NCI-H1930 (cell line): ENCODE measurements around the gene TTC31.
"Not testable (repeated sequence)": the region's sequence is repeated elsewhere in the genome, so short reads cannot be mapped to it uniquely, and the experiment has no call there.

ENCODE experiments used
- DNase-seq, 2 experiments: peaks; one replicate each; lab custom pipeline; 2025; lab: John Stamatoyannopoulos, UW

The TTC31 gene

DNA sequence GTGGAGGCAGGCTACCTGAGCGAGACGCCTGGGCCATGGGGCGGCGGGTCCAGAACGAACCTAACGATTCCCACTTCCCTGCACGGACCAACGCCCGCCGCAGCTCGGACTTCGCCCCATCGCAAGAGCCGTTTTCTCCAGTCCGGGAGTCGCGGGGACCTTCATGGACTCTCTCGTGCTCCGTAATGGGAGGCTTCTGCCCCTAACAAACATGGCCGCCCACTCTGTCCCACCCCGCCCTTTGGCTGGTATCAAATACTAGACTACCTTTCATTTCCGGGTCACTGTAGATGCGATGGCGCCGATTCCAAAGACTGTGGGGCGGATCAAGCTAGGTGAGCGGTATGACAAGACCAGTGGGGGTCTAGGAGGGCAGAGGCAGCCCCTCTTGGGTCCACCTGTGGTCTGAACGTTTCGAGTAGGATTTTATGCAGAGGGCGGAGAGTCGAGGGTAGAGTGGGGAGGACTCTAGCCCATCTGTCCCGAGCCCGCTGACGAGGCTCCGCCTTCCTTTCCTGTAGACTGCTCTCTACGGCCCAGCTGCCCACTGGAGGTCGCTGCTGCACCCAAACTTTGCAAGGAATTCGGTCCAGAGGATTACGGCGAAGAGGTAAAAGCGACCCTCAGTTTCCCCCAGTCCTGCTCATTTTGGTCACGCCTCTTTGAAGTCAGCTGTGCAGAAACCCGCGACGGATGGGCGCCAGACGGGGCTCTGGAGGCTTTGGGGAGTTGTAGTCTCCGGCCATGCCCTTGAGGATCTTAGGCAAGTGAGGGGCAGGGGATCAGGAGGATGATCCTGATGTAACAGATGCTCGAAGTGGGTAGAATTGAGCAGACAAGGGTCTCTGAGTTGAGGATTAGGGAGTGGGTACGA, at the start of gene TTC31, which contains the start of gene CCDC142:
Gene TTC31, plus strand, starts transcription at position 281 of the 874 bp plus-strand sequence. Its CDS starts 15 bp downstream, at position 296.
Gene CCDC142, minus strand, starts transcription at position 198 of the 874 bp plus-strand sequence. Its CDS starts 161 bp downstream, at position 37.
- DNase-seq: peak; percentile 90 to 92

DNA sequence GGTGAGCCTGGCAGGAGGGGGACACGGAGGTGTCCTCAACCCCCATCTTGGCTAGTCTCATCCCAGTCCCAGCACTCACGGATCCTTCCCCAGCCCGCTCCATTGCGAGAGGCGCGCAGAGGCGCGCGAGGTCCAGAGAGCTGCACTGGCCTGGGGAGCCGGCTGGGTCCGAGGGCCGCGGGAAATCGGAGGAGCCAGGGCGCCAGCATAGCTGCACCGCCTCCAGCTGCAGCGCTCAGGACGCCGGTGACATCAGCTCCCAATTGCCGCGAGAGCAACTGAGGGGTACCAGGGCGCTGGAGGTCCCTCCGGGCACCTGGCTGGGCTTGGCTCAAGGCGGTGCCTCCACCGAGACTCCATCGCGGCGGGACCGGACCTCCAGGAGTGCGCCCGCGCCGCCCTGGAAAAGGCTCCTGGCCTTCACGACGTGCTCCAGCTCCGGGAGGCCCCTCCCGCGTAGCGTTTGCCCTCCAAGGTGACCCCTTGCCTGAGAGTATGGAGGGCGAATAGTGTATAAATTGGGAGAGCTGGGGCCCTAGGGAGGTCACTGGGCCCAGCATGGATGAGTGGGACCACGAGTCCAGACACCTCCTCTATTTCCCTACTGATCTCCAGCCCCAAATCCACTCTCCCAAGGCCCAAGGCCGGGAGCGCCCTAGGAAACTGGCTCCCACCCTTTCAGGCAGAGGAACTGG, 46.6 kb upstream of the TTC31 start:
- no peak for DNase-seq

DNA sequence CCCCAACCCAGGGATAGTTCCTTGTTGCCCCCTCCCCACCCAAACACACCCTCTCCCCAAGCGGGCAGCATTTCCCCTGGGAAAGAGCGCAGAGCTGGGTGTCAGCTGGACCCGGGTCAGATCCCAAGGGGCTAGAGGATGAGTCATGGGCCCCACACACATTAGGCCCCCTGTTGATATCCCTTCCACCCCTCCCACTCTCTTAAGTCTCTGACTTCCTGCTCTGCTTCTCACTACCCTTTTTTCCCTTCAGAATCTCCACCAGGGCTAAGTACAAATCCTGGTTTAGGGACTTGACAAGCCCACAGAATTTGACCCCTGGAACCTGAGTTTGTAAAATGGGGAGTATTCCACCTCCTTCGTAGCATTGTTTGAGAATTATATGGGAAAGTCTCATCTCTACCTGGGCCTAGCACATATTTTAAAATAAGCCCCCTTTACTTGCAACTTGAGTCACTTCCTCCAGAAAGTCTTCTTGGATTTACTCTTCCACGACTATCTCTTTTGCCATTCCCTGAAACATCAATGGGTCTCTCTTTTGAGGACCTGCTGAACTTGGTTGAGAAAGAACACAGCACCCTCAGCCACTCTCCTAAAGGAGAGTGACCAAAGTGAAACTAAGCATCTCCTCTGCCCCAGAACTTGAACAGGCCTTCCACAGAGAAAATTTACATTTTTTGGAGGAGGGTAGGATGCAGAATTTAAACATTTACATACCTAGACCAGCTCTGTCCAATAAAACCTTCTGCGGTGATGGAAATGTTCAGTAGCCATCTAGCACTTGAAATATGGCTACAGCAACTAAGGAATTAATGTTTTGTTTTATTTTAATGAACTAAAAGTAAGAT, 45.8 kb upstream of the TTC31 start:
- no peak for DNase-seq

DNA sequence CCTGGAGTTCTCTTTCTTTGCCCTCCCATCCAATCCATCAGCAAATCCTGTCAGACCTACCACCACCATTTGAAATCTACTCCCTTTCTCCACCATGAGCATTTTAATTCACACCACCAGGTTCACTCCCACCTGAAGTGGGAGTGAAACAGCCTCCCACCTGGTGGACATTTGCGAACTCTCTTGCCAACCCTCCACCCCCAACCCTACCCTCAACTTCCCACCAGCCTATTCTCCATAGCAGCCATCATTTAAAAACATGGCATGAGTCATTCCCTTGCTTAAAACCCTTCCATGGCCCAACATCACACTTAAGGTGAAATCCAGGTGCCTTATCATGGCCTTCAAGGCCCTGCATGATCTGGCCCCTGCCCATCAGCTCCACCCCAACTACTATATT, 44.6 kb upstream of the TTC31 start:
- DNase-seq: no peak

DNA sequence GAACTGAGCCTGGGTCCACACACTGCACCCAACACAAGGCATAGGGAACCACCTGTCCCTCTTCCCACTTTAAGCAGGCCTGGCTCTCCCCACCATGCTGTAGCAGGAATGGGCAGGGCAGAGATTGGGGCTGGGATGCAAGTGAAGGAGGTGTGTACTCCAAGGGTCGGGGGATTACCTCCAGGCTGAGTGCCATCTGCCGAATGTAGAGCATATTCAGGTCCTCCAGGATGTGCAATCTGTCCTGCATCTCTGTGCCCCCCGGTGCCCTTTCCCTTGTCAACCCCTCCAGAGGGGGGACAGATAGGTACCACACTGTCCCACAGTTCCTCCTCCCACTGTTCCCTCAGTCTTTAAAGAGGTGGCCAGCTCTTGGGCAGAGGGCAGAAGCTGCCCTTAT, 43.5 kb upstream of the TTC31 start:
- DNase-seq: no peak

DNA sequence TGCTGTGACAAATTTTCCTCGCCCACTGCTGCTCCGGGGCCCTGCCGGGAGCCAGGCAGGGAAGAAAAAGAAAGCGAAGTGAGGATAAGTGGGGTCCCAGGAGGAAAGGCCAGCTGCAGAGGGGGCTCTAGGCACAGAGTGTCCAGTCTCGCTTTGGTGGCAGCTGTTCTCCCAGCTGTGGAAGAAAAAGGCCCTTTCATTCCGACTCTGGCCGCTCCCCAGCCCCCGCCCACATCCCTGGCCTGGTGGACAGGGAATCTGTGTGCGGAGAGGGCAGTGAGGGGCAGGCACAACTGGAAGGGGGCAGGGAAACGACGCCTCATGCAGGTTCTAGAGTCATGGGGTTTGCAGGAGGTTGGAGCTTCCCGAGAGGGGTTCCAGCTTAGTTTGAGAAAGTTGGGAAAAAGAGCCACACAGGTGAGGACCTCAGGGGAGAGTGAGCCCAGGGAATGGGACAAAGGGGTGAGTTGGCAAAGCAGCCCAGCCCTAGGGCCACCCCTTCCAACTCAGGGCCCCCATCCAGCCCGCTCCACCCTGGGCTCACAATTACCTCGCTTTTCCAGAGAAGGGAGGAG, 43.0 kb upstream of the TTC31 start:
- DNase-seq: no peak

DNA sequence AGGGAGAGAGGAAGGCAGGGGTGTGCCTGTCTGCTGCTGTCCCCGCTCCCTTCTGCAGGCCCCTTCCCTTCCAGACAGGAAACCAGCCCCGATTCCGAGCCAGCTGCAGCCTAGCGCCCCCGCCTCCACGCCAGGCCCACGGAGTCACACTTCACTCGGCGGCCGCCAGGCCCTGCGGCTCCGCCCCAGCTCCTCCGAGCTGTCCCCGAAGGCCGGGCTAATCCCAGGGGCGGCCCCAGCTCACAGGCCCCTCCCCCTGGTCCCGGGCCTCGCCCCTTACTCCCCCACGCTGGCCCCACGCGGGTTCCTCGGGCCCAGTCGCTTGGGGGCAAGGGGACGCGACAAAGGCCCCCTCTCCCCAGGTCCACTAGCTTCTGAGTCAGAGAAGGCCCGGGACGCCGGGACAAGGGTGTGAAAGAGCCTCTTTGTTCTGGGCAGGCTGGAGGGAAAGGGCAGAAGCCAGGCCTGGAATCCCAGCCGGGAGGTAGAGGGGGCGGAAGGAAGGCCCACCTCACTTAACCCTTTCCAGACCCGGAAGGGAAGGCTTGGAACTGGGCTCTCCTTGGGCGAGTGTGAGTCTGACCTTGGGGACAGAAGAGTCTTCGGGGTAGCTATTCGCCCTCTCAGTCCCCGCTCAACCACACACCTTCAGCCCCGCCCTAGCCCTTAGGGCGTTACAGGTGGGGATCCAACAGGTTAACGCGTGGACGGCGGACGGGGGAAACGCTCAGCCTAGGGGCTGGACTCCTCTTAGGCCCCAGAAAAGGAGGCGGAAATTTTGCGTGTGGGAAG, 42.3 kb upstream of the TTC31 start:
- peak; percentile 71 to 76 for DNase-seq

DNA sequence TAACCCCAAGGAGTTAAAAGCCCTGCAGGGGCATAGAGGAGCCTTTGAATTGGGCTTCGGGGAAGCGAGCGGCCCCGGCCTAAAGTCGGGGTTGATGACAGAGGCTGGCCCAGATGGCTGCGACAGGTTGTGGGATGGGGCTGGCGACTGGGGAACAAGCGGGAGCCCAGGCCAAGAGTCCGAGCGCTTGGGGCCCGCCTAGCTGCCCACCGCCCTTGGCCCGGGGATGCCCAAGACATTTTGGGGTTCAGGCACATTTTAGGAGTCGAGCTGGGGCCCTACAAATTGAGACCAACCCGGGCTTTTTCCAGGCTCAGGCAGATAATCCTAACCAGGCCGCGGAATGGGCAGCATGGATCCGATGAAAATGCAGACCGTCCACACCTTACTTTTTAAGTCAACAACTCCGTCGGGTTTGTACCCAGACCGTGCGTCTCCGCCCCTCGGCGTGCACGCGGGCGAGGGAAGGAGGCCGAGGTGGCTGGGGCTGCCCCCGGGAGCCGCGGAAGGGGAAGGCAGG, 41.7 kb upstream of the TTC31 start:
- DNase-seq: no peak

DNA sequence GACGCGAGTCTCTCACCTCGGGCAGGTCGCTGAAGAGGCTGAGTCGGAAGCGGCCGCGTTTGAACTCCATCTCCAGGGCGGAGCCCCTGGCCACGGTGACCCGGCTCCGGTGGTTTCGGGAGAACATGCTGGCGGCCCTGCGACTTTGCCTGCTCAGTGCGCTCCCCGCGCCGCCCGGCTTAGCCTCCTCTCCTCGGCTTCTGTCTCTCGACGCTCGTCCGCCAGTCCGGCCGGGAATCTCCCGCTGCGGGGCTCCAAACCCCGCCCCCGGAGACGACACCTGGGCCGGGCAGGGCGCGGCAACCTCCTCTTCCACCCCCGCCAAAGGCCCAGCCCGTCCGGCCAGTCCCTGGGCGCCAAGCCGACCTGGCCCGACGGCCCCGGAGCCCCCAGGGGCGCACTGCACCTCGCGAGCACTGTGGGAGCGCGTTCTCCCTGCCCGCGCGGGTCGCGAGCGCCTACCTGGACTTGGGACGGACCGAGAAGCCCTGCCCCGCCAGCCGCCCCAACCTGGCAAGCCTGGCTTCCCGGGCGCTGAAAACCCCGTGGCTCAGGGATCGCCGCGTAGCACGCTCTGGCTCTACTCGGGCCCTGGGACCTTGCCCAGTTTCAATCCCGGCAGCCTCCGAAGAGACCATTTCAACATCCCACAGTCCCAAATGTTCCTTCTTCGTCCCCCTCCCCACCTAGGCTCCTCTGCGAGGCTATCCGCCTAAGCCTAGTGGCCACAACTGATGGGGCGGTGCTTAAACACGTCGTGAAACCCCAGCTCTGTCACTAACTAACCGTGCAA, 41.0 kb upstream of the TTC31 start, which contains the start of gene RTKN:
Gene RTKN, minus strand, starts transcription at position 248 of the 793 bp plus-strand sequence. Its CDS starts 121 bp downstream, at position 127.
- DNase-seq: peak; percentile 42 to 60

DNA sequence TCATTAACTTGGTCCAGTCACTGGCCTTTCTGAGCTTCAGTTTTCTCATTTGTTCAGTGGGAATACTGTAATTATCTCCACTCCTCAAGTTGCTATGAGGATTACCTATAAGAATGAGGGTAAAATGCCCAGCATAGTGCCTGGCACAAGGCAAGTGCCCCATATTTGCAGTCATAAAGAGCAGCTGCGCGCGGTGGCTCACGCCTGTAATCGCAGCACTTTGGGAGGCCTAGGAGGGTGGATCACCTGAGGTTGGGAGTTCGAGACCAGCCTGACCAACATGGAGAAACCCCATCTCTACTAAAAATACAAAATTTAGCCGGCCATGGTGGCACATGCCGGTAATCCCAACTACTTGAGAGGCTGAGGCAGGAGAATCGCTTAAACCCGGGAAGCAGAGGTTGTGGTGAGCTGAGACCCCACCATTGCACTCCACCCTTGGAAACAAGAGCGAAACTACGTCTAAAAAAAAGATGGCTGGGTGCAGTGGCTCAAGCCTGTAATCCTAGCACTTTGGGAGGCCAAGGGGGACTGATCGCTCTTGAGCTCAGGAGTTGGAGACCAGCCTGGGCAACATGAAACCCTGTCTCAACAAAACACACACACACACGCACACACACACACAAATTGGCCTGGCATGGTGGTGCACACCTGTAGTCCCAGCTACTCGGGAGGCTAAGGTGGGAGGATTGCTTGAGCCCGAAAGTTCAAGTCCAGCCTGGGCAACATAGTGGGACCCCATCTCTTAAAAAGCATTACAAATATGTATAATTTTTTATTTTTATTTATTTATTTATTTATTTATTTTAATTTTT, 40.2 kb upstream of the TTC31 start:
- not testable (repeated sequence) for DNase-seq

DNA sequence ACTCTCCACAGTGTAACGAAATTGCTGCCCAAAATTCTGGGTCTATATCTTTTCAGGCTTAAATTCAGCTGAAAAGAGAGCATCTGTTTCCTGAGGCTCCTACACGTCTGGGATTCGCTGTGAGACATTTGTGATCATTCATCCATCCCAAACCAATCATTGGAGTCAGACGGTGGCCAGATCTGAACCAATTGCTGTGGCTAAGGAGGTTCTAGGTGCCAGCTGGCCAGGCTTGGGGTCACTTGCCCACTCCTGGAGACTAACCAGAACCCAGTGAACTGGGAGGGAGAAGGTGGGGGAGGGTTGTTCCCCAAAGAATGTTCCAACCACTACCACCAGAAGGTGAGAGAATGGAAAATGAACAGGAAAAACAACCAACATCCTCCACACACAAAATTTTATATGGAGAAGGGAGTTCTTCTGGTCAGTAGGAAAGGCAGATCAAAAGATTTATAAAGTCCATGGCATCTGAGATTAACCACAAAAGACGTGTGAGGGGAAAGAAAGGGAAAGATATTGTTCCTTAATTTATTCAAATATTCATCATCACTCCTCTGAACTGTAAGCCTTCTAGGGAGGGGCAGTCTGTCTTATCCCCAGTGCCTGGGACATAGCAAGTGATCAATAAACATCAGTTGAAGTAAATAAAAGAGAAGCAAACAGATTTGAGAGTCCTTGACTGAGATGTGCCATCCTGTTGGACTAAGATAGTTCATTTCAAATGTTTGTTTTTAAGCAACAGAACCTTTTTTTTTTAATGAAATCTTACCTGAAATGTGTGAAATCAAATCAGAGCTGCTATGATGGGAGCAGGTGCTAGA, 38.2 kb upstream of the TTC31 start:
- no peak for DNase-seq

DNA sequence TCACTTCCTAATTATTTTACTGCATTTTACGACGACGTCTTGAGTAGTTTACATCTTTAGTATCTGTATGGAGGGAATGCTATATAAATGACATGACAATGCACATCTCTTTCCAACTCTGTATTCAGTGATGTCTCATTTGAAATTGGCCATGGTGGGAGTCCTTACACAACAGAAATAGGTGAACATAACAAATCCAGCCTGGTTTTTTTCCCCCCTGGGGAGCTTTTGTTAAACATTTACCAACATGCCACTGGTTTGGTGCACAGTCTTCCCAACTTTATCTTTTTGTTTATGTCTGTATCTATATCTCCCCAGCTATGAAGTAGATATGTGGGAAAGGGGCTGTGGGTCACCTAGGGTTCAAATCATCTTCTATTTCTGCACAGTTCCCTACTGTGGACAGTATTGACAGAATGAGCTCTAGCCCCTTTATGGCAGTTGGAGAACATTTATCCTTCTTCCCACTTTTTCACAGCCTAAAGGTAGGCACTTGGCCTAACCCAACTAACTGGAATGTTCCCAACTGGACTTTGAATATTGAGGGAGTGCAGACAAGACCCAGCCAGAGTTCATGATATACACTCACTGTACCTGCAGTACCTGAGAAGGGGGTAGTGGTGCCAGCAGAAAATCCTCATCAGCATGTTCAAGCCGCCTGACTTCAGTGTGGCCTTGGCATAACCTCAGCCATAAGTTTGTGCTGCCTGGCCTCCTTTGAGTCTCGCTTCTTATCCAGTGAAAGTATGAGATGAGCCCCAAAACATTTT, 35.5 kb upstream of the TTC31 start:
- no peak for DNase-seq

DNA sequence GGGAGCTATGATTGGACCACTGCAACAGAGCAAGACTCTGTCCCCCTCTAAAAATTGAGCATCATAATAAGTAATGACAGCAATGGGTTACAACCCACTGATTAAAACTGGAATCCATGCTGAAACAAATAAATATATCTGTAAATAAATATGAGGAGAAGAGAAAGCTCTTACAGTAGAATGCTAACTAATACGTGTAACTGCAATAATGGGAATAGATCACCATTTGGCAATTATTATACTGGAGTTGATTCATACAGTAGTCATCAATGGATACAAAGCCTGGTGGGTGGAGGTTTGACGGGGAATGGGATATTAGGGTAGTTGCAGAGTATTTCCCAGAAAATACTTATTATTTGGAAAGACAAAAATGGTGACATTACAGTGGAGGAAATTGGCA, 34.1 kb upstream of the TTC31 start:
- DNase-seq: no peak

DNA sequence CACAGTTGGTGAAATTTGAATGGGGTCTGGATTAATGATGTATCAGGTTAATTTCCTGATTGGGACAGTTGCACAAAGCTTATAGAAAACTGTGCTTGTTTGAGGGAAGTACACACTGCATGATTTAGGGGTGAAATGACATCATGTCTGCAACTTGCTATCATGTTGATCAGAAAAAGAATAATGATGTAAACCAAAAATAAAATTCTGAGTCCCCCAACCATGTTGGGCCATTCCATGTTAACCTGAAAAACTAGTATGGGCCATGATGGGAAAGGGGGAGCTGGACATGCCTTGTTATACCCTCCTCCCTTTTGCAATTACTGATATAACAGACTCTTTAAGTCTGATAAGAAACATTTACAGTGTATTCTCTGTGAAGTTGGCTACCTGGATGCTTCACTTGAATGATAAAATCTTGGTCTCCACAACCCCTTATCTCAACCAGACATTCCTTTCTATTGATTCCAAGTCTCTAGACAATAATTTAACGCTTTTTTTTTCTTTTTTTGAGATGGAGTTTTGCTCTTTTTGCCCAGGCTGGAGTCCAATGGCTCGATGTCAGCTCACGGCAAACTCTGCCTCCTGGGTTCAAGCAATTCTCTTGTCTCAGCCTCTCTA, 32.2 kb upstream of the TTC31 start:
- no peak for DNase-seq

DNA sequence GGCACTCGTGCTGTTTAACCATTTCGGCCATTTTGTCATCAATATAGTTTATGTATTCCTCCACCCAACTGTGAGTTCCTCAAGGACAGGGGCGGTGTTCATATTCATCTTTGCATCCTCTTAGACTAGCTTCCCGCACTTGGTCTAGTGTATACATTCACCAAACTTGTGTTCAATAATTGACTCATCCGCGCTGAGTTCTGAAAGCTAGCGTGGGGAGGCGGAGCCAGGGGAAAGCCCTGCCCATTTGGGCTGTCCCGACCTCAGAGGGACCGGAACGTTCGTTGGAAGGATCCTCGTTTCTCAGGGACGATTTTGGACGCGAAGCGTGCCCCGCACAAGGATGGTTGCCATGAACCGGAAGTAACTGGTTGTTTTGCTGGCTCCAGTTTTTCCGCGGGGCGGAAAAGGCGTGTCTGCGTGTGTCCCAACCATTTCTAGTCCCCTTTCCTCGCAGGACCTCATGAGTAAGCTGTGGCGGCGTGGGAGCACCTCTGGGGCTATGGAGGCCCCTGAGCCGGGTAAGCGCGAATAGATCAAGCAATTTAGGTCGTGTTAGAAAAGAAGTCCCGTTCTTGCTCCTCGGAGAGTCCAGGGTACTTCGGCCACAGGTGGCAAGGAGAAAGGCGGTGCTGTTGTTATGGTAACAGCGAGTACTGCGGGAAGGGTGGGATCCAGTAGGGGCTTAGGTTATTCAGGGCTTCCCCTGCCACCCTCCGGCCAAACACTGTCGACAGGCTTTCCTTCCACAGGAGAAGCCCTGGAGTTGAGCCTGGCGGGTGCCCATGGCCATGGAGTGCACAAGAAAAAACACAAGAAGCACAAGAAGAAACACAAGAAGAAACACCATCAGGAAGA, 28.0 kb upstream of the TTC31 start, which contains the start of gene INO80B:
Gene INO80B, plus strand, starts transcription at position 434 of the 858 bp plus-strand sequence. Its CDS starts 30 bp downstream, at position 464.
- DNase-seq: peak; percentile 93 to 97

DNA sequence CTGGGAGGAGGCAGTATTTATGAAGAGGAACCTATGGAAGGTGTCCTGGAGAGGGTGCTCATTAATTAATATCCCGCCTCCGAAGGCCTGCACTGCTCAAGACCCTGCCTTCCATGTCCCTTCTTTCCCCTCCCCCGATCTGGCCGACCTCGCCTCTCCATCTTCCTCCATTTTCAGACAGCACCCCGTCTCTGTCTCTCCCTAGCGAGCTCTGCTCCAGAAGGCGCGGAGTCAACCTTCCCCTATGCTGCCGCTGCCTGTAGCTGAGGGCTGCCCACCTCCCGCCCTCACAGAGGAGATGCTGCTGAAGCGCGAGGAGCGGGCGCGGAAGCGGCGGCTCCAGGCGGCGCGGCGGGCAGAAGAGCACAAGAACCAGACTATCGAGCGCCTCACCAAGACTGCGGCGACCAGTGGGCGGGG, 25.7 kb upstream of the TTC31 start:
- DNase-seq: no peak
